ENCODE measurements around the gene ASIC5.

ASIC5 gene

GRCh38 chr4:155789982-155790381, 76.1 kb downstream of the ASIC5 start:
- DNase-seq (ENCODE audit: extremely low read depth, low read depth), result no peak
- TF ChIP-seq CTCF (IDR thresholded peaks at IDR 0.05; ENCODE audit: low read depth, low read length), result no peak

GRCh38 chr4:155789391-155789790, 76.7 kb downstream of the ASIC5 start:
- no peak for TF ChIP-seq CTCF (IDR thresholded peaks at IDR 0.05; ENCODE audit: low read depth, low read length)
- no peak for DNase-seq (ENCODE audit: extremely low read depth, low read depth)

GRCh38 chr4:155787113-155787710, 78.9 kb downstream of the ASIC5 start:
- DNase-seq (ENCODE audit: extremely low read depth, low read depth), result peak; percentile 24
- TF ChIP-seq CTCF (IDR thresholded peaks at IDR 0.05; ENCODE audit: low read depth, low read length), result peak; percentile 84

GRCh38 chr4:155785828-155786227, 80.2 kb downstream of the ASIC5 start:
- DNase-seq (ENCODE audit: extremely low read depth, low read depth), result no peak
- no peak for TF ChIP-seq CTCF (IDR thresholded peaks at IDR 0.05; ENCODE audit: low read depth, low read length)

- no peak for TF ChIP-seq CTCF (IDR thresholded peaks at IDR 0.05; ENCODE audit: low read depth, low read length)
- DNase-seq (ENCODE audit: extremely low read depth, low read depth), result no peak
These were observed 81.4 kb downstream of the ASIC5 start for GRCh38 chr4:155784637-155785036.

GRCh38 chr4:155781249-155781831, 84.7 kb downstream of the ASIC5 start:
- no peak for DNase-seq (ENCODE audit: extremely low read depth, low read depth)
- no peak for TF ChIP-seq CTCF (IDR thresholded peaks at IDR 0.05; ENCODE audit: low read depth, low read length)

- TF ChIP-seq CTCF (IDR thresholded peaks at IDR 0.05; ENCODE audit: low read depth, low read length), result no peak
- no peak for DNase-seq (ENCODE audit: extremely low read depth, low read depth)
These were observed 85.3 kb downstream of the ASIC5 start for GRCh38 chr4:155780775-155781174.

All from AG09319 (cell line).